Esophagus (tissue), 2 donors: ENCODE data around the gene TJP1. TPM values are rescaled to one million over a fixed set of nuclear protein-coding genes. Genes with fewer than 3 reads are reported as not detected.

ENCODE experiments used
- H3K27ac ChIP-seq, 2 donors: one replicate each; pipeline ENCODE4 v1.5.1; 2013; ENCODE audit warnings: low read depth in 2 of 2, mild to moderate bottlenecking in 2 of 2, inconsistent platforms in 1 of 2, low read length in 1 of 2, moderate library complexity in 1 of 2
- H3K27me3 ChIP-seq, 2 donors: one replicate each; pipeline ENCODE4 v1.6.1; 2013; ENCODE audit warnings: low read length in 2 of 2, control low read depth in 1 of 2, mild to moderate bottlenecking in 1 of 2; ENCODE audit not compliant: insufficient read depth in 2 of 2, control insufficient read depth in 1 of 2
- H3K36me3 ChIP-seq, 2 donors: one replicate each; pipeline ENCODE4 v1.6.1; 2013; ENCODE audit warnings: low read length in 1 of 2; ENCODE audit not compliant: control insufficient read depth in 2 of 2, insufficient read depth in 2 of 2
- H3K4me1 ChIP-seq, 2 donors: one replicate each; pipeline ENCODE4 v1.6.1; 2013; ENCODE audit warnings: low read length in 1 of 2; ENCODE audit not compliant: control insufficient read depth in 2 of 2, insufficient read depth in 2 of 2
- H3K4me3 ChIP-seq, 2 donors: one replicate each; pipeline ENCODE4 v1.5.1; 2013; ENCODE audit warnings: low read length in 2 of 2, mild to moderate bottlenecking in 2 of 2, low read depth in 1 of 2, moderate library complexity in 1 of 2
- H3K9me3 ChIP-seq, 2 donors: one replicate each; pipeline ENCODE4 v1.6.1; 2013; ENCODE audit warnings: mild to moderate bottlenecking in 2 of 2, low read depth in 1 of 2, low read length in 1 of 2, moderate library complexity in 1 of 2; ENCODE audit not compliant: control insufficient read depth in 2 of 2, insufficient read depth in 1 of 2
- WGBS, 2 donors: extraction: QIAGEN DNeasy Blood & Tissue Kit; methylation state at CpG; one replicate each; pipeline ENCODE4 v1.1.7; 2013; 5-methylcytosine and 5-hydroxymethylcytosine counted together
- polyA plus RNA-seq, 2 donors: library from polyadenylated mRNA; stranded (reverse); fragments of 200-250 nt; gene quantifications; one replicate each; pipeline ENCODE4 v1.2.3, GENCODE V29; 2013
- donor health status: healthy with polysubstance abuse.
- donor health status: Bipolar disorder and iron deficiency.

The TJP1 gene
- polyA plus RNA-seq, 2 donors, result 43.5 to 47.8 TPM

GRCh38 chr15:29805708-29806104, 16.6 kb downstream of the TJP1 start:
- Histone ChIP-seq H3K4me1 (no peaks in the 10 kb centered on the region), H3K36me3 (no peaks in the 10 kb centered on the region), H3K9me3 (no peaks in the 10 kb centered on the region), H3K27ac (no peak overlapping the region), H3K4me3 (no peak overlapping the region), H3K27me3 (no peaks in the 10 kb centered on the region)
- 79 to 86% methylated on average over 4 of the region's 4 CpGs for WGBS, 2 donors

- Histone ChIP-seq H3K9me3 (no peaks in the 10 kb centered on the region), H3K27me3 (no peaks in the 10 kb centered on the region), H3K4me3 (no peak overlapping the region), H3K27ac (no peak overlapping the region), H3K4me1 (no peaks in the 10 kb centered on the region), H3K36me3 (no peaks in the 10 kb centered on the region)
- 19 to 30% methylated on average over 1 of the region's 1 CpG for WGBS, 2 donors
These were observed 17.1 kb downstream of the TJP1 start for GRCh38 chr15:29805043-29805707.

GRCh38 chr15:29802411-29802810, 19.9 kb downstream of the TJP1 start:
- 52 to 60% methylated on average over 1 of the region's 1 CpG for WGBS, 2 donors
- no peaks in the 10 kb centered on the region for H3K27me3 ChIP-seq
- no peaks in the 10 kb centered on the region for H3K4me1 ChIP-seq
- H3K36me3 ChIP-seq, result no peaks in the 10 kb centered on the region
- H3K9me3 ChIP-seq, result no peaks in the 10 kb centered on the region
- H3K27ac ChIP-seq, result no peak overlapping the region
- no peak overlapping the region for H3K4me3 ChIP-seq

GRCh38 chr15:29800491-29801366, 21.5 kb downstream of the TJP1 start:
- Histone ChIP-seq H3K27me3 (no peaks in the 10 kb centered on the region), H3K36me3 (no peaks in the 10 kb centered on the region), H3K27ac (no peak overlapping the region), H3K9me3 (no peaks in the 10 kb centered on the region), H3K4me3 (no peak overlapping the region), H3K4me1 (no peaks in the 10 kb centered on the region)
- WGBS, 2 donors, result 62 to 68% methylated on average over 7 of the region's 7 CpGs

GRCh38 chr15:29799859-29800258, 22.4 kb downstream of the TJP1 start:
- 75 to 78% methylated on average over 3 of the region's 3 CpGs for WGBS, 2 donors
- no peaks in the 10 kb centered on the region for H3K36me3 ChIP-seq
- H3K27ac ChIP-seq, result no peak overlapping the region
- no peaks in the 10 kb centered on the region for H3K27me3 ChIP-seq
- H3K9me3 ChIP-seq, result no peaks in the 10 kb centered on the region
- H3K4me3 ChIP-seq, result no peak overlapping the region
- H3K4me1 ChIP-seq, result no peaks in the 10 kb centered on the region

- no peaks in the 10 kb centered on the region for H3K36me3 ChIP-seq
These were observed 26.7 kb downstream of the TJP1 start for GRCh38 chr15:29795610-29796009.

GRCh38 chr15:29792426-29793159, 29.7 kb downstream of the TJP1 start:
- Histone ChIP-seq H3K27me3 (no peaks in the 10 kb centered on the region), H3K27ac (no peak overlapping the region), H3K9me3 (no peaks in the 10 kb centered on the region), H3K36me3 (no peaks in the 10 kb centered on the region), H3K4me1 (no peaks in the 10 kb centered on the region), H3K4me3 (no peak overlapping the region)
- 90 to 92% methylated on average over 2 of the region's 2 CpGs for WGBS, 2 donors

More at GRCh38 chr15:29795610-29796009, 26.7 kb downstream of the TJP1 start:
- no peaks in the 10 kb centered on the region for H3K27me3 ChIP-seq
- 54 to 72% methylated on average over 1 of the region's 1 CpG for WGBS, 2 donors
- no peaks in the 10 kb centered on the region for H3K9me3 ChIP-seq
- H3K4me3 ChIP-seq, result no peak overlapping the region
- H3K4me1 ChIP-seq, result no peaks in the 10 kb centered on the region
- H3K27ac ChIP-seq, result no peak overlapping the region

- H3K27me3 ChIP-seq, result no peaks in the 10 kb centered on the region
- WGBS, 2 donors, result 92 to 93% methylated on average over 6 of the region's 6 CpGs
- H3K4me3 ChIP-seq, result no peak overlapping the region
- peaks cover 0 to 3% of the 10 kb centered on the region in 2 donors for H3K4me1 ChIP-seq
- H3K27ac ChIP-seq, result no peak overlapping the region
- no peaks in the 10 kb centered on the region for H3K9me3 ChIP-seq
- peaks cover 0 to 2% of the 10 kb centered on the region in 2 donors for H3K36me3 ChIP-seq
These were observed 31.7 kb downstream of the TJP1 start for GRCh38 chr15:29790607-29791006.

GRCh38 chr15:29789871-29790270, 32.4 kb downstream of the TJP1 start:
- WGBS, 2 donors, result 46 to 61% methylated on average over 4 of the region's 4 CpGs
- H3K27me3 ChIP-seq, result no peaks in the 10 kb centered on the region
- no peak overlapping the region for H3K27ac ChIP-seq
- no peak overlapping the region for H3K4me3 ChIP-seq
- peaks cover 0 to 2% of the 10 kb centered on the region in 2 donors for H3K36me3 ChIP-seq
- H3K9me3 ChIP-seq, result no peaks in the 10 kb centered on the region
- H3K4me1 ChIP-seq, result peaks cover 0 to 3% of the 10 kb centered on the region in 2 donors
